GM18907 (cell line): ENCODE measurements around the gene ACOXL.

Experiments
- ATAC-seq: cut with Tn5 transposase; IDR thresholded peaks from one replicate; pipeline ENCODE4 v1.9.1; 2021; ENCODE audit warnings: mild to moderate bottlenecking, moderate library complexity; ENCODE audit not compliant: unreplicated experiment

Gene ACOXL

GRCh38 chr2:110790907-110791306, 58.5 kb downstream of the ACOXL start:
- ATAC-seq: no peak

GRCh38 chr2:110791435-110791834, 59.1 kb downstream of the ACOXL start:
- ATAC-seq: no peak

GRCh38 chr2:110793034-110793433, 60.7 kb downstream of the ACOXL start:
- ATAC-seq: no peak

GRCh38 chr2:110794390-110794789, 62.0 kb downstream of the ACOXL start:
- ATAC-seq: no peak

- ATAC-seq: no peak
Observed at GRCh38 chr2:110794951-110795350, 62.6 kb downstream of the ACOXL start.

- no peak for ATAC-seq
Observed at GRCh38 chr2:110796716-110797301, 64.4 kb downstream of the ACOXL start.

GRCh38 chr2:110799376-110799775, 67.0 kb downstream of the ACOXL start:
- ATAC-seq: no peak

- ATAC-seq: no peak
Observed at GRCh38 chr2:110800611-110801402, 68.4 kb downstream of the ACOXL start.

- no peak for ATAC-seq
Observed at GRCh38 chr2:110802208-110802932, 70.0 kb downstream of the ACOXL start.

- ATAC-seq: no peak
Observed at GRCh38 chr2:110804433-110804832, 72.1 kb downstream of the ACOXL start.

GRCh38 chr2:110804915-110805314, 72.5 kb downstream of the ACOXL start:
- peak; percentile 69 for ATAC-seq

GRCh38 chr2:110805894-110806452, 73.6 kb downstream of the ACOXL start:
- peak; percentile 45 for ATAC-seq

GRCh38 chr2:110807522-110807921, 75.1 kb downstream of the ACOXL start:
- ATAC-seq: no peak

- ATAC-seq: no peak
Observed at GRCh38 chr2:110810404-110810803, 78.0 kb downstream of the ACOXL start.

GRCh38 chr2:110812726-110813645, 80.6 kb downstream of the ACOXL start:
- ATAC-seq: no peak

- ATAC-seq: no peak
Observed at GRCh38 chr2:110813896-110814295, 81.5 kb downstream of the ACOXL start.

GRCh38 chr2:110815938-110816337, 83.6 kb downstream of the ACOXL start:
- no peak for ATAC-seq

GRCh38 chr2:110816404-110817365, 84.3 kb downstream of the ACOXL start:
- ATAC-seq: no peak

- ATAC-seq: no peak
Observed at GRCh38 chr2:110818767-110819481, 86.6 kb downstream of the ACOXL start.
